ENCODE results near the gene C16orf92. TPM values are rescaled to one million over a fixed set of nuclear protein-coding genes. Genes with fewer than 3 reads are reported as not detected.

C16orf92 gene
- total RNA-seq, 1 experiment from 2014 or later = not detected

GRCh38 chr16:30046178-30046577, 23.2 kb downstream of the C16orf92 start:
- DNase-seq (ENCODE audit: low read depth, low spot score) (no peak), ATAC-seq (no peak)
- Histone ChIP-seq H3K9me3 (ENCODE audit: control insufficient read depth, insufficient read depth, low read depth, low read length) (no peaks in the 10 kb centered on the region), H3K4me3 (ENCODE audit: low read depth in 2 of 2, low read length in 2 of 2) (no peak overlapping the region), H3K27me3 (ENCODE audit: control insufficient read depth, insufficient read depth, low read length) (no peaks in the 10 kb centered on the region), H3K27ac (ENCODE audit: low read length) (no peak overlapping the region), H3K36me3 (ENCODE audit: control insufficient read depth, insufficient read depth, low read length) (no peaks in the 10 kb centered on the region), H3K4me1 (ENCODE audit: control insufficient read depth, insufficient read depth, low read length) (no peaks in the 10 kb centered on the region)
- POLR2A ChIA-PET = no interaction called here
- no TSS peak for BruUV-seq (replicated peaks)
- intact Hi-C loops (cut with micrococcal nuclease; ENCODE audit: unreplicated experiment) (no loop called here), in situ Hi-C loops (cut with HindIII; ENCODE audit: low pct_unique_long_range_greater_than_20kb, low sequenced_read_pairs) (no loop called here)
- CTCF ChIA-PET = interaction anchor here (0.5 kb wide), 1 partner anchor 24 kb away, joined by 5 read pairs; no protein-coding TSS in a partner anchor
- TF ChIP-seq REST (IDR thresholded peaks at IDR 0.05; ENCODE audit: insufficient read depth in 1 of 2, low read depth in 2 of 2, low read length in 1 of 2) = no peak
- no peak for TF ChIP-seq CTCF (IDR thresholded peaks at IDR 0.05)
- TF ChIP-seq POLR2AphosphoS5 (IDR thresholded peaks at IDR 0.05; ENCODE audit: low read depth, low read length) = no peak
- TF ChIP-seq TCF7L2 (IDR thresholded peaks at IDR 0.05; ENCODE audit: low read depth, low read length) = no peak
- TF ChIP-seq SIN3A (IDR thresholded peaks at IDR 0.05; ENCODE audit: borderline replicate concordance, insufficient read depth, low read depth, low read length) = no peak

- no peak overlapping the region for H3K4me3 ChIP-seq (ENCODE audit: low read depth in 2 of 2, low read length in 2 of 2)
- no peaks in the 10 kb centered on the region for H3K27me3 ChIP-seq (ENCODE audit: control insufficient read depth, insufficient read depth, low read length)
- DNase-seq (ENCODE audit: low read depth, low spot score) (no peak), ATAC-seq (no peak)
- no peaks in the 10 kb centered on the region for H3K36me3 ChIP-seq (ENCODE audit: control insufficient read depth, insufficient read depth, low read length)
- TF ChIP-seq TCF7L2 (IDR thresholded peaks at IDR 0.05; ENCODE audit: low read depth, low read length) = no peak
- TF ChIP-seq SIN3A (IDR thresholded peaks at IDR 0.05; ENCODE audit: borderline replicate concordance, insufficient read depth, low read depth, low read length) = no peak
- TF ChIP-seq CTCF (IDR thresholded peaks at IDR 0.05) = no peak
- no peak for TF ChIP-seq POLR2AphosphoS5 (IDR thresholded peaks at IDR 0.05; ENCODE audit: low read depth, low read length)
- TF ChIP-seq REST (IDR thresholded peaks at IDR 0.05; ENCODE audit: insufficient read depth in 1 of 2, low read depth in 2 of 2, low read length in 1 of 2) = no peak
- no peaks in the 10 kb centered on the region for H3K9me3 ChIP-seq (ENCODE audit: control insufficient read depth, insufficient read depth, low read depth, low read length)
- in situ Hi-C loops (cut with HindIII; ENCODE audit: low pct_unique_long_range_greater_than_20kb, low sequenced_read_pairs) (no loop called here), intact Hi-C loops (cut with micrococcal nuclease; ENCODE audit: unreplicated experiment) (no loop called here)
- ChIA-PET CTCF (interaction anchor here (0.5 kb wide), 1 partner anchor 25 kb away, joined by 5 read pairs; no protein-coding TSS in a partner anchor), POLR2A (no interaction called here)
- BruUV-seq (replicated peaks) = no TSS peak
- no peaks in the 10 kb centered on the region for H3K4me1 ChIP-seq (ENCODE audit: control insufficient read depth, insufficient read depth, low read length)
- no peak overlapping the region for H3K27ac ChIP-seq (ENCODE audit: low read length)
Measured at GRCh38 chr16:30046588-30046987, 23.6 kb downstream of the C16orf92 start.
